IMR-90 (cell line): ENCODE data around the gene DCAF15. TPM values are rescaled to one million over a fixed set of nuclear protein-coding genes. Genes with fewer than 3 reads are reported as not detected.

Source experiments
- ATAC-seq: fragments of 200-7000 bp; cut with Tn5 transposase; 2 replicates; pipeline ENCODE4 v1.9.1; 2020; ENCODE audit warnings: low read depth, mild to moderate bottlenecking, moderate library complexity
- BruUV-seq: library from RNA; stranded (reverse); fragments of 400-500 nt; replicated peaks from 2 replicates; lab custom pipeline; 2021; lab: Mats Ljungman, UMichigan
- CTCF ChIA-PET: fragments of 300-600 bp; formaldehyde crosslinking; extraction: SDS; loops from one replicate; lab custom pipeline; 2021; ENCODE audit warnings: antibody characterized with exemption; lab: Yijun Ruan, JAX
- POLR2A ChIA-PET: fragments of 300-600 bp; sonication (Branson Sonifier 250); formaldehyde crosslinking; loops from one replicate; lab custom pipeline; 2022; ENCODE audit warnings: antibody characterized with exemption; ENCODE audit not compliant: unreplicated experiment; lab: Charles Lee
- DNase-seq: peaks from one replicate; pipeline ENCODE4 v3.0.0; 2013
- H2AFZ ChIP-seq: replicated peaks from 2 replicates; pipeline ENCODE3; 2013; ENCODE audit warnings: low read length, mild to moderate bottlenecking; ENCODE audit not compliant: poor library complexity
- H2AK5ac ChIP-seq: 2 replicates; pipeline ENCODE4 v1.6.1; 2013; ENCODE audit warnings: low read depth, low read length, inconsistent platforms
- H2AK9ac ChIP-seq: replicated peaks from 2 replicates; pipeline ENCODE3; 2013; ENCODE audit warnings: mild to moderate bottlenecking, low read depth, low read length, moderate library complexity; ENCODE audit not compliant: poor library complexity
- H2BK120ac ChIP-seq: 2 replicates; pipeline ENCODE4 v1.6.1; 2013; ENCODE audit warnings: low read depth, low read length, inconsistent platforms
- H2BK15ac ChIP-seq: 3 replicates; pipeline ENCODE4 v1.6.1; 2013; ENCODE audit warnings: low read depth, low read length, inconsistent platforms
- H2BK20ac ChIP-seq: 2 replicates; pipeline ENCODE4 v1.6.1; 2013; ENCODE audit warnings: low read depth, mild to moderate bottlenecking, inconsistent platforms, low read length, moderate library complexity
- H2BK5ac ChIP-seq: 2 replicates; pipeline ENCODE4 v1.6.1; 2013; ENCODE audit warnings: mild to moderate bottlenecking, low read depth, low read length, inconsistent platforms; ENCODE audit not compliant: poor library complexity, severe bottlenecking
- H3K14ac ChIP-seq: replicated peaks from 2 replicates; pipeline ENCODE4 v1.6.1; 2013; ENCODE audit warnings: low read depth, low read length, inconsistent platforms
- H3K18ac ChIP-seq: 2 replicates; pipeline ENCODE4 v1.6.1; 2013; ENCODE audit warnings: low read depth, low read length, control low read depth
- H3K23ac ChIP-seq: 2 replicates; pipeline ENCODE4 v1.6.1; 2013; ENCODE audit warnings: low read depth, low read length, inconsistent platforms
- H3K27ac ChIP-seq: 2 replicates; pipeline ENCODE4 v1.5.1; 2013; ENCODE audit warnings: mild to moderate bottlenecking, control low read depth, low read length; ENCODE audit not compliant: insufficient read depth
- H3K27me3 ChIP-seq: 2 replicates; pipeline ENCODE4 v1.6.1; 2013; ENCODE audit warnings: low read length; ENCODE audit not compliant: control insufficient read depth, insufficient read depth
- H3K36me3 ChIP-seq: 2 replicates; pipeline ENCODE4 v1.6.1; 2013; ENCODE audit warnings: low read length, mixed read lengths; ENCODE audit not compliant: control insufficient read depth, insufficient read depth
- H3K4ac ChIP-seq: 2 replicates; pipeline ENCODE4 v1.6.1; 2013; ENCODE audit warnings: low read depth, low read length, inconsistent platforms
- H3K4me1 ChIP-seq: 2 replicates; pipeline ENCODE4 v1.6.1; 2013; ENCODE audit warnings: low read length, mixed read lengths; ENCODE audit not compliant: control insufficient read depth, insufficient read depth
- H3K4me2 ChIP-seq: 2 replicates; pipeline ENCODE4 v1.6.1; 2013; ENCODE audit warnings: low read depth, mild to moderate bottlenecking, control low read depth, low read length, moderate library complexity
- H3K4me3 ChIP-seq: 2 replicates; pipeline ENCODE4 v1.5.1; 2013; ENCODE audit warnings: low read depth, mild to moderate bottlenecking, control low read depth, low read length, moderate library complexity; ENCODE audit not compliant: insufficient read depth
- H3K56ac ChIP-seq: 2 replicates; pipeline ENCODE4 v1.6.1; 2013; ENCODE audit warnings: low read length, inconsistent platforms; ENCODE audit not compliant: insufficient read depth; ENCODE audit errors: extremely low read depth
- H3K79me1 ChIP-seq, 2 experiments: 2 replicates each; pipeline ENCODE4 v1.6.1; 2013; ENCODE audit warnings: low read length in 2 of 2, inconsistent platforms in 1 of 2, low read depth in 1 of 2
- H3K9ac ChIP-seq: 2 replicates; pipeline ENCODE4 v1.6.1; 2013; ENCODE audit warnings: low read depth, low read length, control low read depth
- H3K9me1 ChIP-seq: 2 replicates; pipeline ENCODE4 v1.6.1; 2013; ENCODE audit warnings: low read length, inconsistent platforms; ENCODE audit not compliant: insufficient read depth
- H3K9me3 ChIP-seq: 2 replicates; pipeline ENCODE4 v1.6.1; 2013; ENCODE audit warnings: low read length; ENCODE audit not compliant: control insufficient read depth, insufficient read depth
- H4K20me1 ChIP-seq: 2 replicates; pipeline ENCODE4 v1.6.1; 2013; ENCODE audit warnings: low read length, inconsistent platforms; ENCODE audit not compliant: insufficient read depth
- H4K5ac ChIP-seq: 2 replicates; pipeline ENCODE4 v1.6.1; 2013; ENCODE audit warnings: mild to moderate bottlenecking, low read depth, low read length, control low read depth
- H4K8ac ChIP-seq, 2 experiments: 2 replicates each; pipeline ENCODE4 v1.6.1; 2013; ENCODE audit warnings: low read depth in 2 of 2, low read length in 2 of 2, control low read depth in 1 of 2, inconsistent platforms in 1 of 2
- H4K91ac ChIP-seq: 2 replicates; pipeline ENCODE4 v1.6.1; 2013; ENCODE audit warnings: low read depth, low read length, inconsistent platforms; ENCODE audit not compliant: insufficient read depth
- BHLHE40 ChIP-seq: fragments of 150-350 bp; IDR thresholded peaks from 2 replicates; pipeline ENCODE4 v1.6.1; 2016; ENCODE audit warnings: mild to moderate bottlenecking, low read depth, low read length
- CEBPB ChIP-seq: IDR thresholded peaks from 2 replicates; pipeline ENCODE4 v1.6.1; 2012; ENCODE audit warnings: low read depth, low read length, improper control_type of control experiment
- CTCF ChIP-seq: conservative IDR thresholded peaks from 2 replicates; pipeline ENCODE4 v1.5.1; 2012; ENCODE audit warnings: mild to moderate bottlenecking, low read depth, low read length, improper control_type of control experiment
- ELK1 ChIP-seq: fragments of 150-350 bp; IDR thresholded peaks from 2 replicates; pipeline ENCODE4 v1.6.1; 2016; ENCODE audit warnings: low read depth, mild to moderate bottlenecking, low read length, moderate library complexity, borderline replicate concordance
- FOS ChIP-seq: fragments of 150-350 bp; IDR thresholded peaks from 2 replicates; pipeline ENCODE4 v1.6.1; 2016; ENCODE audit warnings: low read depth, low read length
- RAD21 ChIP-seq: IDR thresholded peaks from 2 replicates; pipeline ENCODE4 v1.6.1; 2012; ENCODE audit warnings: low read length, improper control_type of control experiment
- RCOR1 ChIP-seq: IDR thresholded peaks from 2 replicates; pipeline ENCODE4 v1.6.1; 2012; ENCODE audit warnings: mild to moderate bottlenecking, low read length, improper control_type of control experiment; ENCODE audit not compliant: insufficient replicate concordance
- SMC3 ChIP-seq: fragments of 150-350 bp; IDR thresholded peaks from 2 replicates; pipeline ENCODE4 v1.6.1; 2016; ENCODE audit warnings: low read depth, mild to moderate bottlenecking, antibody characterized with exemption, low read length, moderate library complexity
- USF2 ChIP-seq: fragments of 150-350 bp; IDR thresholded peaks from 2 replicates; pipeline ENCODE4 v1.6.1; 2017; ENCODE audit warnings: mild to moderate bottlenecking, antibody characterized with exemption, low read length, low read depth
- WGBS, 2 experiments: methylation state at CpG; one replicate each; pipeline versions ENCODE4 v1.1.5 to v1.1.7; 2013; ENCODE audit warnings: missing lambda C conversion rate in 2 of 2; ENCODE audit not compliant: insufficient read length in 1 of 2; ENCODE audit errors: extremely low coverage in 2 of 2; 5-methylcytosine and 5-hydroxymethylcytosine counted together
- dilution Hi-C: fragments of 300-500 bp; cut with HindIII; formaldehyde crosslinking; loops from one replicate; pipeline ENCODE4 v1.14.3; 2018; ENCODE audit warnings: low sequenced_read_pairs; ENCODE audit not compliant: unreplicated experiment
- in situ Hi-C: fragments of 300-500 bp; cut with MboI; formaldehyde crosslinking; loops from 3 replicates; pipeline ENCODE4 v1.14.3; 2019; ENCODE audit warnings: low sequenced_read_pairs, inconsistent platforms, mixed read lengths
- intact Hi-C: fragments of 100-400 bp; cut with micrococcal nuclease; formaldehyde crosslinking; loops from 2 replicates; pipeline ENCODE4 v1.10.0; 2022
- polyA plus RNA-seq, 3 experiments: library from polyadenylated mRNA; depleted of rRNA; stranded (reverse); fragments of >200 nt; gene quantifications; 2 replicates each; pipeline ENCODE4 v1.2.3, GENCODE V29; 2012; ENCODE audit warnings: low replicate concordance in 1 of 3
- total RNA-seq: library from RNA; depleted of rRNA; stranded (reverse); fragments of >200 nt; gene quantifications from 2 replicates; pipeline ENCODE4 v1.2.3, GENCODE V29; 2012

DCAF15 gene
- total and polyA plus RNA-seq, 2 of the 4 experiments (the other 2 are of a cell fraction) = 6.8 to 31.0 TPM

GRCh38 chr19:13979244-13979615, 26.9 kb downstream of the DCAF15 start:
- Histone ChIP-seq H3K4me1 (no peaks in the 10 kb centered on the region), H3K18ac (no peak overlapping the region), H3K56ac (no peak overlapping the region), H4K20me1 (no peaks in the 10 kb centered on the region), H3K9ac (no peak overlapping the region), H2AFZ (no peak overlapping the region), H3K4ac (no peak overlapping the region), H3K9me3 (no peaks in the 10 kb centered on the region), H2BK120ac (no peak overlapping the region), H3K27me3 (no peaks in the 10 kb centered on the region), H3K23ac (no peak overlapping the region), H3K4me3 (no peak overlapping the region), H2BK15ac (no peak overlapping the region), H3K27ac (no peak overlapping the region), H2BK5ac (no peak overlapping the region), H2AK5ac (no peak overlapping the region), H2BK20ac (no peak overlapping the region), H4K91ac (no peak overlapping the region), H2AK9ac (no peak overlapping the region), H3K14ac (no peak overlapping the region), H4K8ac (no peak overlapping the region), H3K4me2 (no peak overlapping the region), H3K79me1 (no peaks in the 10 kb centered on the region), H3K36me3 (peaks cover 9% of the 10 kb centered on the region; the same call in 1 of the 2 replicates), H3K9me1 (no peaks in the 10 kb centered on the region), H4K5ac (no peak overlapping the region)
- dilution Hi-C loops = no loop called here
- CTCF ChIA-PET = no interaction called here
- in situ Hi-C loops = no loop called here
- WGBS, 2 experiments = no CpG with 5 or more reads among the region's 12 CpGs
- ATAC-seq (no peak), DNase-seq (no peak)
- BruUV-seq = no TSS peak
- POLR2A ChIA-PET = no interaction called here
- intact Hi-C loops = no loop called here
- TF ChIP-seq BHLHE40 (no peak), USF2 (no peak), CEBPB (no peak), RAD21 (no peak), ELK1 (no peak), SMC3 (no peak), CTCF (no peak), FOS (no peak), RCOR1 (no peak)
